Stimulated activated naive B cell treated with anti-CD40 and anti-IgM and Interleukin-4, amounts not matched to agents 10 μg/mL and 1 μg/mL and 100 μg/mL, for 72 hours (primary cell): Measurements from ENCODE around the gene SRXN1.

Experiments
- ATAC-seq, 2 donors: fragments of 150-1000 bp; cut with Tn5 transposase; replicated peaks; 2 replicates each; pipeline ENCODE4 v1.10.0; 2021; ENCODE audit warnings: moderate library complexity in 1 of 2
- DNase-seq: peaks from one replicate; pipeline ENCODE4 v3.0.0; 2021
- H3K27ac Mint-ChIP-seq: one replicate; pipeline ENCODE4 v1.8.0; 2022; ENCODE audit warnings: mild to moderate bottlenecking, mixed read lengths
- H3K27me3 Mint-ChIP-seq, 2 donors: one replicate each; pipeline ENCODE4 v1.8.0; 2022; ENCODE audit warnings: mixed read lengths in 2 of 2
- H3K36me3 Mint-ChIP-seq, 2 donors: one replicate each; pipeline ENCODE4 v1.8.0; 2022; ENCODE audit warnings: mixed read lengths in 2 of 2, mild to moderate bottlenecking in 1 of 2
- H3K4me1 Mint-ChIP-seq, 2 donors: one replicate each; pipeline ENCODE4 v1.8.0; 2022; ENCODE audit warnings: mixed read lengths in 2 of 2, mild to moderate bottlenecking in 1 of 2
- H3K4me3 Mint-ChIP-seq, 2 donors: one replicate each; pipeline ENCODE4 v1.8.0; 2022; ENCODE audit warnings: mild to moderate bottlenecking in 2 of 2, mixed read lengths in 2 of 2, moderate library complexity in 1 of 2
- H3K9me3 Mint-ChIP-seq, 2 donors: one replicate each; pipeline ENCODE4 v1.8.0; 2022; ENCODE audit warnings: mixed read lengths in 2 of 2, mild to moderate bottlenecking in 1 of 2

SRXN1 gene

DNA sequence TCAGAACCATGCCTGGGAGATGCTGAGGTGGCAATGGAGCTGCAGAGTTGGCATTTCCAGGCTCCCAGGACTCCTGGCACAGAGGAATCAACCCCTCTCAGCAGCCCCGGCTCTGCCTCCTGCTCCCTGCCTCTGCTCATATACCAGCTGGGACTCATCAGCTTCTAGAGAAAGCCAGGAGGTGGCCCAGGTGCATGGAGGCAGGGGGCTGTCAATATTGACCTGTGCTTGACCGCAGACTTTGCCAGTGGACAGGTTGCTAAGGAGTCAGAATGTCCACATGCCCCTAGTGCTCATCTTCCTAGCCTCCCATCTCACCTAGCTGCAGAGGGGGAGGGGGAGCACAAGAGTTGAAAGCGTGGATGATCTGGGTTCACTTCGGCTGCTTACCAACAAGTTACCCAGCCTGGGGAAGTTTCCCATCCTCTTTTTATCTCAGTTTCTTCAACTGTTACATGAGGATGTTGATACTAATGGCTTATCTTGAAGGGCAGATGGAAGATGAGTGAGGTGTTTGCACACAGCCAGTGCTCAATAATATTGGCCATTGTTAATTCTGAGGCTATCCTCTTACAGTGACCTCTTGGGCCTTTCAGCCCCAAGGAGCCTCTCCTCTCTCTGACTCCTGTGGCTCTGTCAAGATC is 31.8 kb upstream of the SRXN1 start:
- peaks cover 18 to 43% of the 10 kb centered on the region in 2 donors for H3K27me3 Mint-ChIP-seq
- no peak overlapping the region for H3K4me3 Mint-ChIP-seq
- no peaks in the 10 kb centered on the region for H3K4me1 Mint-ChIP-seq
- no peaks in the 10 kb centered on the region for H3K9me3 Mint-ChIP-seq
- DNase-seq (no peak), ATAC-seq (no peak)
- no peak overlapping the region for H3K27ac Mint-ChIP-seq
- H3K36me3 Mint-ChIP-seq: no peaks in the 10 kb centered on the region

GRCh38 chr20:682123-682522 is 29.1 kb upstream of the SRXN1 start:
- no peak overlapping the region for H3K4me3 Mint-ChIP-seq
- DNase-seq (no peak), ATAC-seq (no peak)
- H3K4me1 Mint-ChIP-seq: no peaks in the 10 kb centered on the region
- no peaks in the 10 kb centered on the region for H3K9me3 Mint-ChIP-seq
- H3K27ac Mint-ChIP-seq: no peak overlapping the region
- peaks cover 32 to 52% of the 10 kb centered on the region in 2 donors for H3K27me3 Mint-ChIP-seq
- no peaks in the 10 kb centered on the region for H3K36me3 Mint-ChIP-seq

GRCh38 chr20:680638-681187 is 27.7 kb upstream of the SRXN1 start:
- peaks cover 39 to 57% of the 10 kb centered on the region in 2 donors for H3K27me3 Mint-ChIP-seq
- H3K4me1 Mint-ChIP-seq: peaks cover 9 to 13% of the 10 kb centered on the region in 2 donors
- H3K9me3 Mint-ChIP-seq: no peaks in the 10 kb centered on the region
- no peak for DNase-seq
- no peak overlapping the region for H3K4me3 Mint-ChIP-seq
- H3K27ac Mint-ChIP-seq: no peak overlapping the region
- H3K36me3 Mint-ChIP-seq: no peaks in the 10 kb centered on the region
- ATAC-seq: peak in 1 of 2 donors; percentile 49

GRCh38 chr20:677957-678356 is 25.0 kb upstream of the SRXN1 start:
- Mint-ChIP-seq H3K4me1 (peaks cover 13 to 22% of the 10 kb centered on the region in 2 donors), H3K27ac (no peak overlapping the region), H3K4me3 (no peak overlapping the region), H3K9me3 (no peaks in the 10 kb centered on the region), H3K36me3 (no peaks in the 10 kb centered on the region), H3K27me3 (peaks cover 59 to 78% of the 10 kb centered on the region in 2 donors)
- DNase-seq: no peak
- ATAC-seq: no peak

DNA sequence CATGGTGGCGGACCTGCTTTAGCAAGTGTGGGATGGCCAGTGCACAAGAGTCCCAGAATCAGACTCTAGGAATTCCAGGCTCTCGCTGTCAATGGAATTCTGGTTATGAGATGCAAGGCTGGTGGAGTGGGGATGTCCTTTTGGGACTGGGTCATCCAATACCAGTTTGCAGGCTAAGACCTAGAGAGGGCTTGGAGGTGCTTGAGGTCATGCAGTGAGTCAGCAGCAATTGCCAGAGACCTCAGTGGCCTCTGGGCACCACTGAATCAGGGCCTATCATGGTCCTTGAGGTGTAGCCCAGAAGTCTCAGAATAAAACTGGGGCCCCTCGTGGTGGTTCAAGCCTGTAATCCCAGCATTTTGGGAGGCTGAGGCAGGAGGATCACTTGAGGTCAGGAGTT is 24.0 kb upstream of the SRXN1 start:
- Mint-ChIP-seq H3K9me3 (no peaks in the 10 kb centered on the region), H3K27ac (no peak overlapping the region), H3K4me3 (no peak overlapping the region), H3K27me3 (peaks cover 64 to 82% of the 10 kb centered on the region in 2 donors), H3K4me1 (peaks cover 13 to 22% of the 10 kb centered on the region in 2 donors), H3K36me3 (no peaks in the 10 kb centered on the region)
- DNase-seq: no peak
- peak in 1 of 2 donors; percentile 26 for ATAC-seq

- peaks cover 13 to 22% of the 10 kb centered on the region in 2 donors for H3K4me1 Mint-ChIP-seq
- peak overlapping the region; percentile 41 to 61 for H3K4me3 Mint-ChIP-seq
- no peaks in the 10 kb centered on the region for H3K9me3 Mint-ChIP-seq
- DNase-seq (peak; percentile 31), ATAC-seq (peak; percentile 69 to 76)
- peaks cover 69 to 85% of the 10 kb centered on the region in 2 donors for H3K27me3 Mint-ChIP-seq
- H3K36me3 Mint-ChIP-seq: no peaks in the 10 kb centered on the region
- peak overlapping the region; percentile 60 for H3K27ac Mint-ChIP-seq
Measured at GRCh38 chr20:676315-676937, 23.4 kb upstream of the SRXN1 start.

- DNase-seq (no peak), ATAC-seq (peak; percentile 48 to 50)
- Mint-ChIP-seq H3K4me3 (peak within 1 kb of the TSS; percentile 41 to 61), H3K9me3 (no peaks in the 10 kb centered on the region), H3K36me3 (no peaks in the 10 kb centered on the region), H3K27ac (peak within 1 kb of the TSS; percentile 60), H3K27me3 (peaks cover 76 to 85% of the 10 kb centered on the region in 2 donors), H3K4me1 (peaks cover 13 to 22% of the 10 kb centered on the region in 2 donors)
Measured at GRCh38 chr20:675453-676314, 22.7 kb upstream of the SRXN1 start, which contains the start of gene SCRT2. TSS of gene SCRT2 (minus strand) at chr20:675802. CDS start at chr20:675601, 201 bp downstream.

GRCh38 chr20:675033-675452 is 22.0 kb upstream of the SRXN1 start:
- H3K36me3 Mint-ChIP-seq: no peaks in the 10 kb centered on the region
- no peaks in the 10 kb centered on the region for H3K9me3 Mint-ChIP-seq
- no peak for DNase-seq
- no peak overlapping the region for H3K4me3 Mint-ChIP-seq
- ATAC-seq: no peak
- peaks cover 81 to 91% of the 10 kb centered on the region in 2 donors for H3K27me3 Mint-ChIP-seq
- peak overlapping the region; percentile 47 for H3K27ac Mint-ChIP-seq
- H3K4me1 Mint-ChIP-seq: peaks cover 13 to 22% of the 10 kb centered on the region in 2 donors

- Mint-ChIP-seq H3K4me1 (peaks cover 13 to 22% of the 10 kb centered on the region in 2 donors), H3K27me3 (peaks cover 75 to 88% of the 10 kb centered on the region in 2 donors), H3K9me3 (no peaks in the 10 kb centered on the region), H3K36me3 (no peaks in the 10 kb centered on the region), H3K27ac (no peak overlapping the region), H3K4me3 (no peak overlapping the region)
- no peak for ATAC-seq
- DNase-seq: no peak
Measured at GRCh38 chr20:673603-674001, 20.6 kb upstream of the SRXN1 start.

DNA sequence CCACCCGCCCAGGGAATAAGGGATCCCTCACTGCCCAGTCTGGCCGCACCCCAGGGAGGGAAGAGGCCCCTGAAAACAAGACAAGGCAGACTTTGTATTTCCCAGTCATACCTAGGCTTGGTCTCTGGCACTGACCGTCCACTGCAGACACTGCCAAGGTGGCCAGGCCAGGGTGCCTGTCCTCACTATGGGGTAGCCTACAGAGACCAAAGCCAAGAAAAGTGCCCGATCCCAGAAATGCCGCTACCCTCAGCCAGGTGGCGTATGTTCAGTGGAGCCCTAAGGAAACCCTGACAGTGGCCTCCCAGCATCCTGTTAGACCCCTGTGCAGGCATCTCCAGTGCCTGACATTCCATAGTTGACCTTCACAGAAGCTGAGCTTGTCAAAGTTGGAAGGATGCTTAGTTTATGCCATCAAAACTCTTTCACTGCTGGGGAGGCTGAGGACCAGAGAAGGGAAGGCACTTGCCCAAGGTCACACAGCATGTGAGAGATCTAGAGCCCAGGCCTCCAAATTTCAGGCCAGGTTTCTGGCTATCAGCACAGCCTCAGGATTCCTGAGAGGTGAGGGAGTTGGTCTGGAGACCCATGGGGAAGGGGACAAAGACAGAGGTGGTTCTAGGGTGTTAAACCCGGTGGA is 20.1 kb upstream of the SRXN1 start:
- no peak overlapping the region for H3K4me3 Mint-ChIP-seq
- DNase-seq: no peak
- peaks cover 75 to 88% of the 10 kb centered on the region in 2 donors for H3K27me3 Mint-ChIP-seq
- no peaks in the 10 kb centered on the region for H3K9me3 Mint-ChIP-seq
- peaks cover 13 to 22% of the 10 kb centered on the region in 2 donors for H3K4me1 Mint-ChIP-seq
- no peak overlapping the region for H3K27ac Mint-ChIP-seq
- ATAC-seq: no peak
- no peaks in the 10 kb centered on the region for H3K36me3 Mint-ChIP-seq

- H3K27me3 Mint-ChIP-seq: peaks cover 78 to 95% of the 10 kb centered on the region in 2 donors
- ATAC-seq: no peak
- no peak overlapping the region for H3K4me3 Mint-ChIP-seq
- DNase-seq: no peak
- H3K9me3 Mint-ChIP-seq: no peaks in the 10 kb centered on the region
- no peak overlapping the region for H3K27ac Mint-ChIP-seq
- peaks cover 12 to 16% of the 10 kb centered on the region in 2 donors for H3K4me1 Mint-ChIP-seq
- no peaks in the 10 kb centered on the region for H3K36me3 Mint-ChIP-seq
Measured at GRCh38 chr20:671252-672030, 18.4 kb upstream of the SRXN1 start.

GRCh38 chr20:669573-669972 is 16.6 kb upstream of the SRXN1 start:
- H3K4me1 Mint-ChIP-seq: peaks cover 3% of the 10 kb centered on the region in 2 donors
- H3K27me3 Mint-ChIP-seq: peaks cover 81 to 95% of the 10 kb centered on the region in 2 donors
- no peaks in the 10 kb centered on the region for H3K9me3 Mint-ChIP-seq
- no peak overlapping the region for H3K27ac Mint-ChIP-seq
- H3K36me3 Mint-ChIP-seq: no peaks in the 10 kb centered on the region
- no peak overlapping the region for H3K4me3 Mint-ChIP-seq
- no peak for ATAC-seq
- DNase-seq: no peak

GRCh38 chr20:668638-669037 is 15.6 kb upstream of the SRXN1 start:
- DNase-seq: no peak
- H3K27me3 Mint-ChIP-seq: peaks cover 75 to 89% of the 10 kb centered on the region in 2 donors
- no peaks in the 10 kb centered on the region for H3K9me3 Mint-ChIP-seq
- H3K36me3 Mint-ChIP-seq: peaks cover 0 to 2% of the 10 kb centered on the region in 2 donors
- no peak overlapping the region for H3K27ac Mint-ChIP-seq
- no peak for ATAC-seq
- H3K4me3 Mint-ChIP-seq: no peak overlapping the region
- H3K4me1 Mint-ChIP-seq: peaks cover 2 to 7% of the 10 kb centered on the region in 2 donors
